Fibroblast of the conjunctiva (primary cell): Measurements from ENCODE around the gene KCNT1.

ENCODE experiments used
- DNase-seq: peaks from one replicate; pipeline ENCODE4 v3.0.0-alpha.2; 2010; ENCODE audit warnings: low read depth

KCNT1 gene

GRCh38 chr9:135785013-135785575, 83.1 kb downstream of the KCNT1 start:
- no peak for DNase-seq

DNA sequence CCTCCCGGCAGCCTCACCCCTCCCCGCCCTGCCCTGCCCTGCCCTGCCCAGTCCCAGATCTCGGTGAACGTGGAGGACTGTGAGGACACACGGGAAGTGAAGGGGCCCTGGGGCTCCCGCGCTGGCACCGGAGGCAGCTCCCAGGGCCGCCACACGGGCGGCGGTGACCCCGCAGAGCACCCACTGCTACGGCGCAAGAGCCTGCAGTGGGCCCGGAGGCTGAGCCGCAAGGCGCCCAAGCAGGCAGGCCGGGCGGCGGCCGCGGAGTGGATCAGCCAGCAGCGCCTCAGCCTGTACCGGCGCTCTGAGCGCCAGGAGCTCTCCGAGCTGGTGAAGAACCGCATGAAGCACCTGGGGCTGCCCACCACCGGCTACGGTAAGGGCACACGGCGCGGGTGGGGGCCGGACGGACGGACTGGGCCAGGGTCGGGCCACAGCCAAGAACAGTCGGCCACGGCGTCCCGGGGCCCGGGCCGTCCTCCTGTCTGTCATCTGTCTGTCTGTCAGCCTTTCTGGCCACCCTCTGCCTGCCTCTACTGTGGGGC, 84.2 kb downstream of the KCNT1 start:
- DNase-seq = no peak

GRCh38 chr9:135787317-135787716, 85.3 kb downstream of the KCNT1 start:
- DNase-seq = no peak

- DNase-seq = no peak
Observed at GRCh38 chr9:135787776-135788575, 86.0 kb downstream of the KCNT1 start.

DNA sequence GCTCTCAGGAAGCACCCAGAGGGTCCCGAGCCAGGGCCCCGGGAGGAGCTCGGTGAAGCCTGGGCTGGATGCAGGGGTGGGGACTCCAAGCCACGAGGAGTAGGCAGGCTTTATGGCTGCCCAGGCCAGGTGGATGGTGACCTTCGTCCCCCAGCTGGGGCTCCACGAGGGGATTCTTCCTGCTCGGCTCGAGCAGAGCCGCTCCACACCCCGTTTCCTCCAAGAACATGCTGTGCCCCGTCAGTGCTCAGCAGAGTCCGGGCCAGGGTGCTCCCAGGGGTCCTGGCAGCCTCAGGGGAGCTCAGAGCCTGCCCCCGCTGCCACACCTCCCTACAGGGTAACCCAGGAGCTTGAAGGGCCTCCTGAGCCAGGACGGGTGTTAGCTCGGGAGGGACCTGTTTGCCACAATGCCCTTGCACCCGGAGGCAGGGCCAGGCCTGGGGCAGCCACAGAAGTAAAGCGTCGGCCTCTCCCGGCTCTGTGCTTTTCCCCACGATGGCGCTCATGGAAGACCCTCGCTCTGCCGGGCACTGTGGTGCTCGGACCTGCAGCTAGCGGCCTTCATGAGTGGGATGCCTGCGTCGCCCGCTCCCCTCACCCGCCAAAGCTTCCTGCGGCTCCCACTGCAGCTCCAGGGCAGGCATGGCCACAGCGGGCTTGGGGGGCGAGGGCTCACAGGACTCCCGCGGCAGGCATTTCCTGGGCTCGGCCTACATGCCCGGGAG, 86.8 kb downstream of the KCNT1 start:
- DNase-seq = no peak

GRCh38 chr9:135789838-135790291, 87.9 kb downstream of the KCNT1 start:
- no peak for DNase-seq

- DNase-seq = no peak
Observed at GRCh38 chr9:135790356-135790755, 88.4 kb downstream of the KCNT1 start.

DNA sequence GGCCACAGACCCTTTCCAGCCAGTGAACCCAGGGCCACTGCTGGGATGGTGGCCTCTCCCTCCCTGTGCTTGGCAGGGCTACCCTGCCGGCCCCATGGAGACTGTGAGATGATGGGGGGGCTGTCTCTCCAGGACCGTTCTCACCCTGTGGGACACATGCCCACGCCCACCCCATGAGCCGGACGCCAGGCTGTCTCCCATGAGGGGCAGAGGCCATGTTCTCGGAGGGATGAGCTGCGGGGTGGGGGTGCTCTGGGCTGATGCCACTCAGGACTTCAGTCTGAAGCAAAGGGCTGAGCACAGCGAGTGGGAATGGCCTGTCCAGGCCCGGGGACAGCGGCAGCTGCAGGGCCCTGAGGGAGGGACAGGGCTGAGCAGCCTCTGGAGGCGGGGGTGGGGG, 88.9 kb downstream of the KCNT1 start:
- no peak for DNase-seq

GRCh38 chr9:135791431-135792267, 89.7 kb downstream of the KCNT1 start:
- no peak for DNase-seq

GRCh38 chr9:135792268-135793128, 90.5 kb downstream of the KCNT1 start:
- no peak for DNase-seq

GRCh38 chr9:135793221-135794056, 91.5 kb downstream of the KCNT1 start:
- DNase-seq = no peak

GRCh38 chr9:135794057-135794335, 92.0 kb downstream of the KCNT1 start:
- DNase-seq = no peak

DNA sequence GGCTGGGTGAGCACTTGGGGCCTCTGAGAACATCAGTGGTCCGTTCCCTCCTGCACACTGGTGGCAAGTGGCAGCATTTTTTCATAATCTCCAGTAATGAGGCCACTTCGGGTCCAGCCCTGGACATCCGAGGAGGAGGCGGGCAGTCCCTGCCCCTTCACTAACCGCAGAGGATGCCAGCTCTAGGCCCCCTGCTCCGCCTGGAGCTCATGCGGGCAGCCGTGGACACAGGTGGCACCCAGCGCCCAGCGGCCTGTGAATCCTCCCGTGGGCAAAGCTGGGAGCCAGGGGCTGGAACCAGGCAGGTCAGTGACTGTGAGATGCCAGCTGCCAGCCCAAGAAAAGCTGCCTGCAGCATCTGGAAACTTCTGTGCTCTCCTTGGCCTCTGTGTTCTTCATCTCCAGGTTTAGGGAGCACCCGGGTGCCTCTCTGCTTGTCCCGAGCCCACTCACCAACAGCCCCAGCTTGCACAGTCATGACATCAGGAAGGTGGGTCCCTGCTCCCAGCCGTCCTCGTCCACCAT, 92.4 kb downstream of the KCNT1 start:
- DNase-seq = no peak

DNA sequence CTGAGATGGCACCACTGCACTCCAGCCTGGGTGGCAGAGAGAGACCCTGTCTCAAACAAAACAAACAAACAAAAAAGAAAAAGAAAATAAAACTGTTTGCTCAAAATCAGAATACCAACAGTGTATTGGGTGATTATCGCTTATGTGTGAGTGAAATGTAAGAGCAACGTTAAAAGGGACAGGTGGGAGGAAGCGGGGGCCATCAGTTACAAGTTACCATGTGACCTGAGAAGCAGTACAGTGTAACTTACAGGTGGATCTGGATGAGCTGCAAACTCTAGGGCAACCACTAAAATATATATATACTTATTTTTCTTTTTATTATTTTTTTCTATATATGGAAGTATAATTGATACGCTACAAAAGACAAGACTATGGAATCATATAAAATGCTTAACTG, 93.4 kb downstream of the KCNT1 start:
- DNase-seq = no peak

DNA sequence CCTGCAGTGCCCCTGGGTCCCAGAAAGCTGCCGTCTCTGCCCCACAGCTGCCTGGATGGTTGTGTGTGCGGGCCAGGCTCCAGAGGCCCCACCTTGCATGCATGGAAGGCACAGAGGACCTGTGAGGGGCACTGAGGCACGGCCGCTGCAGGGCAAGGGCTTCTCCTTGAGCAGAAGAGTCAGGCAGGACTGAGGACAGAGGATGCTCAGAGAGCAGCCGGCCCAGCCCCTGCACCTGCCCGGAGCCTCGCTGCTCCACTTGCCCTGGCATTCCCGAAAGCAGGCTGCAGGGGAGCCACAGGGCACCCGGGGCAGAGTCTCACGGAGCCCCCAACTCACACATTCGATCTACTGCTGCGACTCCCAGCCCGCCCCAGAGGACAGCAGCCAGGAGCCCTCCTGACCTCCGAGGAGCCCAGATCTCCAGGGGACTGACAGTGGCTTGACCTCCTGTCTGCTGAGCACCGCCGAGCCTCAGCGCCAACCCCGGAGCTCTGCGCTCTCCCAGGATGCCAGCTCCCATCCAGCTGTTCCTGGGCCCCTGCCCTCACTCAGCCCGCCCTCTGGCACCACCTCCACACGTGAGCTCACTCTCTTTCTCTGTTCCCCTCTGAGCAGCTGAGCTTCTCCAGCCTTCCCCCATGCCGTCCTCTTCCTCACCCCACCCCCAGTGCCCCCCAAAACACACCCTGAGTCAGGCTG, 95.0 kb downstream of the KCNT1 start:
- no peak for DNase-seq

- peak; percentile 13 for DNase-seq
Observed at GRCh38 chr9:135797507-135798262, 95.7 kb downstream of the KCNT1 start.

- DNase-seq = no peak
Observed at GRCh38 chr9:135798263-135798585, 96.2 kb downstream of the KCNT1 start.

- no peak for DNase-seq
Observed at GRCh38 chr9:135799261-135799660, 97.3 kb downstream of the KCNT1 start.

DNA sequence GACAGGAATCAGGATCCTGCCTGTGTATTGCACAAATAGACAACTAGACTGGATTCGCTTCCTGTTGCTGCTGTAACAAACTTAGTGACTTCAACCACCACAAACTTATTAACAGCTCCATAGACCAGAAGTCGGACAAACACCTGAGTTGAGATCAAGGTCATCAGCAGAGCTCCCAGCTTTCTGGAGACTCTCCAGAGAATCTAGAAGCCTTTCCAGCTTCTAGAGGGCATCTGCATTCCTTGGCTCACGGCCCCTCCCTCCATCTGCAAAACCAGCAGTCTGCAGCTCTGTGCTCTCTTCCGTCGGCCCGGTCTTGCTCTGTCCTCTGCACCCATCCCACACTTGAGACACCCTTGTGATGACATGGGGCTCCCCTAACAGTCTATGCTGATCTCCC, 99.1 kb downstream of the KCNT1 start:
- no peak for DNase-seq
